Measurements from ENCODE around the gene CD320.
"Not testable (repeated sequence)": the region's sequence is repeated elsewhere in the genome, so short reads cannot be mapped to it uniquely, and the experiment has no call there.

Gene CD320

DNA sequence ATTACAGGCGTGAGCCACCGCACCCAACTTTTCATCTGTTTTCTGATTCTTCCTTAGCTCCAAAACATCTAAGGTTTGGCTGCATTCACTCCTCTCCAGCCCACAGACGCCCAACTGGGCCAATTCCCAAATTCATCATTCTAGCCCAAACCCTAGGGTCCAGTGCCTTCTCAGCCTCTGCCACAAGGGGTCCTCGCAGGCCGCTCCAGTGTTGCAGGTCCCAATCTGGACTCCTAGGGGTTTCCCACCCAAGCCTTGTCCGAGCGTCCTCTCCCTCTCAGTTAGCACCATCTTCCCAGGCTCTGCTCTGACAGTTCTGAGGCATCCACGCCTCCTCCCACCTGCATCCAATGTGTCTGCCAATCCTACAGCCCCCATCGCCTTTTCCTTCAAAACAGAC is 16.8 kb downstream of the CD320 start:
- not testable (repeated sequence) for H3K14ac ChIP-seq (ENCODE audit: low read length in 2 of 2); H3K18ac ChIP-seq (ENCODE audit: low read depth in 1 of 2, low read length in 2 of 2); H3K27ac ChIP-seq (ENCODE audit: low read length, poor library complexity, severe bottlenecking); H4K8ac ChIP-seq (ENCODE audit: low read length); H3K79me1 ChIP-seq (replicated peaks; ENCODE audit: low read length, poor library complexity, severe bottlenecking); H3K9ac ChIP-seq (ENCODE audit: low read length); H3K36me3 ChIP-seq (ENCODE audit: control insufficient read depth in 1 of 2, insufficient read depth in 2 of 2, low read depth in 1 of 2, low read length in 2 of 2); DNase-seq; H2AFZ ChIP-seq (ENCODE audit: low read depth, low read length); H3K4ac ChIP-seq (ENCODE audit: low read depth in 1 of 2, low read length in 2 of 2); H3K4me3 ChIP-seq (ENCODE audit: insufficient read depth in 1 of 2, low read depth in 1 of 2, low read length in 2 of 2); H3K9me3 ChIP-seq (ENCODE audit: control insufficient read depth, low read length); H4K91ac ChIP-seq (ENCODE audit: low read length); H2BK120ac ChIP-seq (ENCODE audit: low read depth, low read length); H3K4me1 ChIP-seq (ENCODE audit: control insufficient read depth, insufficient read depth, low read depth, low read length); H2BK12ac ChIP-seq (ENCODE audit: low read length in 2 of 2); H3K4me2 ChIP-seq (ENCODE audit: low read length, poor library complexity, severe bottlenecking); H3K23ac ChIP-seq (ENCODE audit: low read length in 2 of 2); H3K27me3 ChIP-seq (ENCODE audit: control insufficient read depth in 1 of 2, insufficient read depth in 1 of 2, low read length in 2 of 2); H2AK5ac ChIP-seq (ENCODE audit: low read length, severe bottlenecking); H2BK15ac ChIP-seq (ENCODE audit: low read depth, poor library complexity, severe bottlenecking); H2BK5ac ChIP-seq (ENCODE audit: low read depth, low read length, poor library complexity, severe bottlenecking)
- WGBS = no CpG with 5 or more reads among the region's 9 CpGs

DNA sequence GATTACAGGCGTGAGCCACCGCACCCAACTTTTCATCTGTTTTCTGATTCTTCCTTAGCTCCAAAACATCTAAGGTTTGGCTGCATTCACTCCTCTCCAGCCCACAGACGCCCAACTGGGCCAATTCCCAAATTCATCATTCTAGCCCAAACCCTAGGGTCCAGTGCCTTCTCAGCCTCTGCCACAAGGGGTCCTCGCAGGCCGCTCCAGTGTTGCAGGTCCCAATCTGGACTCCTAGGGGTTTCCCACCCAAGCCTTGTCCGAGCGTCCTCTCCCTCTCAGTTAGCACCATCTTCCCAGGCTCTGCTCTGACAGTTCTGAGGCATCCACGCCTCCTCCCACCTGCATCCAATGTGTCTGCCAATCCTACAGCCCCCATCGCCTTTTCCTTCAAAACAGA is 31.6 kb downstream of the CD320 start:
- not testable (repeated sequence) for H3K36me3 ChIP-seq (ENCODE audit: control insufficient read depth in 1 of 2, insufficient read depth in 2 of 2, low read depth in 1 of 2, low read length in 2 of 2); H3K27me3 ChIP-seq (ENCODE audit: control insufficient read depth in 1 of 2, insufficient read depth in 1 of 2, low read length in 2 of 2); H2BK12ac ChIP-seq (ENCODE audit: low read length in 2 of 2); H2BK120ac ChIP-seq (ENCODE audit: low read depth, low read length); H4K91ac ChIP-seq (ENCODE audit: low read length); H3K9ac ChIP-seq (ENCODE audit: low read length); H2AFZ ChIP-seq (ENCODE audit: low read depth, low read length); H3K4me2 ChIP-seq (ENCODE audit: low read length, poor library complexity, severe bottlenecking); H2AK5ac ChIP-seq (ENCODE audit: low read length, severe bottlenecking); H3K27ac ChIP-seq (ENCODE audit: low read length, poor library complexity, severe bottlenecking); H3K14ac ChIP-seq (ENCODE audit: low read length in 2 of 2); H2BK15ac ChIP-seq (ENCODE audit: low read depth, poor library complexity, severe bottlenecking); H3K23ac ChIP-seq (ENCODE audit: low read length in 2 of 2); H4K8ac ChIP-seq (ENCODE audit: low read length); DNase-seq; H3K4ac ChIP-seq (ENCODE audit: low read depth in 1 of 2, low read length in 2 of 2); H3K4me1 ChIP-seq (ENCODE audit: control insufficient read depth, insufficient read depth, low read depth, low read length); H2BK5ac ChIP-seq (ENCODE audit: low read depth, low read length, poor library complexity, severe bottlenecking); H3K4me3 ChIP-seq (ENCODE audit: insufficient read depth in 1 of 2, low read depth in 1 of 2, low read length in 2 of 2); H3K9me3 ChIP-seq (ENCODE audit: control insufficient read depth, low read length); H3K79me1 ChIP-seq (replicated peaks; ENCODE audit: low read length, poor library complexity, severe bottlenecking); H3K18ac ChIP-seq (ENCODE audit: low read depth in 1 of 2, low read length in 2 of 2)
- WGBS = no CpG with 5 or more reads among the region's 9 CpGs

DNA sequence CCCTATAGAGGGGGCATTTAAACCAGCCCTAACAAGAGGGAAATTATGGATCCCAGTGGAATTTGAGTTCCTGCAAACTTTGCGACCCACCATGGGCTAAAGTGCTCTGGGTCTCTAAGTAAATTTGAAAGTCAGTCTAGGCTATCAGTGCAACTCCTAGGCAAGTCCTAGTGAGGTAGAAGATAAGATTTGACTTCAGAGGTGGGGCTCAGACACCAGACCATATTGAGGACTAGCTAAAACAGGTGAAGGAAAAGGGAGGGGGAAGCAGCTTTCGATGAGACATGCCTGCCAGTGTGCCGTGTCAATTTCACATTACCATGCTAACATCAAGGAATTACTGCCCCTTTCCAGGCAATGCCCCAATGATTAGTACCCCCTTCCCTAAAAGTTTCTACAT is 38.4 kb downstream of the CD320 start:
- Histone ChIP-seq H3K4ac (ENCODE audit: low read depth in 1 of 2, low read length in 2 of 2) (no peak overlapping the region), H3K36me3 (ENCODE audit: control insufficient read depth in 1 of 2, insufficient read depth in 2 of 2, low read depth in 1 of 2, low read length in 2 of 2) (no peaks in the 10 kb centered on the region), H3K14ac (ENCODE audit: low read length in 2 of 2) (no peak overlapping the region), H3K9ac (ENCODE audit: low read length) (no peak overlapping the region), H3K18ac (ENCODE audit: low read depth in 1 of 2, low read length in 2 of 2) (no peak overlapping the region), H4K91ac (ENCODE audit: low read length) (no peak overlapping the region), H3K4me1 (ENCODE audit: control insufficient read depth, insufficient read depth, low read depth, low read length) (peaks cover 6% of the 10 kb centered on the region), H2BK120ac (ENCODE audit: low read depth, low read length) (no peak overlapping the region), H2BK15ac (ENCODE audit: low read depth, poor library complexity, severe bottlenecking) (no peak overlapping the region), H3K79me1 (replicated peaks; ENCODE audit: low read length, poor library complexity, severe bottlenecking) (no peaks in the 10 kb centered on the region), H2BK12ac (ENCODE audit: low read length in 2 of 2) (no peak overlapping the region), H2AK5ac (ENCODE audit: low read length, severe bottlenecking) (no peak overlapping the region), H3K23ac (ENCODE audit: low read length in 2 of 2) (no peak overlapping the region), H4K8ac (ENCODE audit: low read length) (no peak overlapping the region), H3K9me3 (ENCODE audit: control insufficient read depth, low read length) (no peaks in the 10 kb centered on the region), H3K4me2 (ENCODE audit: low read length, poor library complexity, severe bottlenecking) (no peak overlapping the region), H2AFZ (ENCODE audit: low read depth, low read length) (no peak overlapping the region), H3K27me3 (ENCODE audit: control insufficient read depth in 1 of 2, insufficient read depth in 1 of 2, low read length in 2 of 2) (peaks cover 0 to 8% of the 10 kb centered on the region in 2 experiments), H2BK5ac (ENCODE audit: low read depth, low read length, poor library complexity, severe bottlenecking) (no peak overlapping the region), H3K27ac (ENCODE audit: low read length, poor library complexity, severe bottlenecking) (no peak overlapping the region), H3K4me3 (ENCODE audit: insufficient read depth in 1 of 2, low read depth in 1 of 2, low read length in 2 of 2) (no peak overlapping the region)
- no peak for DNase-seq
- WGBS = 94% methylated on average over 3 of the region's 3 CpGs

DNA sequence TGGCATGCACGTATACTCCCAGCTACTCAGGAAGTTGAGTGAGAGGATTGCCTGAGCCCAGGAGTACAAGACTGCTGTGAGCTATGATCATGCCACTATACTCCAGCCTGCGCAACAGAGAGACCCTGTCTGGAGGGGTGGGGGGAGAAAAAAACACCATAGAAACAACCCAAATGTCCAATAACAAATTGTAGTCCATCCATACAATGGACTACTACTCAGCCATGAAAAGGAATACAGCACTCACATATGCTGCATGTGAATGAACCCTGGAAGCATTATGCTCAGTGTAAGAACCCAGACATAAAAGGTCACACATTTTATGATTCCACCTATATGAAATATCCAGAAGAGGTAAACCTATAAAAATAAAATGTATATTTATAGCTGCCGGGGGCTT is 42.3 kb downstream of the CD320 start:
- Histone ChIP-seq H3K36me3 (ENCODE audit: control insufficient read depth in 1 of 2, insufficient read depth in 2 of 2, low read depth in 1 of 2, low read length in 2 of 2) (peaks cover 0 to 8% of the 10 kb centered on the region in 2 experiments), H2BK5ac (ENCODE audit: low read depth, low read length, poor library complexity, severe bottlenecking) (no peak overlapping the region), H3K27me3 (ENCODE audit: control insufficient read depth in 1 of 2, insufficient read depth in 1 of 2, low read length in 2 of 2) (peaks cover 0 to 8% of the 10 kb centered on the region in 2 experiments), H4K8ac (ENCODE audit: low read length) (no peak overlapping the region), H2BK15ac (ENCODE audit: low read depth, poor library complexity, severe bottlenecking) (no peak overlapping the region), H3K9ac (ENCODE audit: low read length) (no peak overlapping the region), H2AFZ (ENCODE audit: low read depth, low read length) (no peak overlapping the region), H2AK5ac (ENCODE audit: low read length, severe bottlenecking) (no peak overlapping the region), H3K4me2 (ENCODE audit: low read length, poor library complexity, severe bottlenecking) (no peak overlapping the region), H3K4ac (ENCODE audit: low read depth in 1 of 2, low read length in 2 of 2) (no peak overlapping the region), H3K4me3 (ENCODE audit: insufficient read depth in 1 of 2, low read depth in 1 of 2, low read length in 2 of 2) (no peak overlapping the region), H4K91ac (ENCODE audit: low read length) (no peak overlapping the region), H3K9me3 (ENCODE audit: control insufficient read depth, low read length) (no peaks in the 10 kb centered on the region), H3K18ac (ENCODE audit: low read depth in 1 of 2, low read length in 2 of 2) (no peak overlapping the region), H3K14ac (ENCODE audit: low read length in 2 of 2) (no peak overlapping the region), H2BK12ac (ENCODE audit: low read length in 2 of 2) (no peak overlapping the region), H3K4me1 (ENCODE audit: control insufficient read depth, insufficient read depth, low read depth, low read length) (peaks cover 6% of the 10 kb centered on the region), H3K27ac (ENCODE audit: low read length, poor library complexity, severe bottlenecking) (no peak overlapping the region), H2BK120ac (ENCODE audit: low read depth, low read length) (no peak overlapping the region), H3K79me1 (replicated peaks; ENCODE audit: low read length, poor library complexity, severe bottlenecking) (no peaks in the 10 kb centered on the region), H3K23ac (ENCODE audit: low read length in 2 of 2) (no peak overlapping the region)
- WGBS = 76% methylated on average over 2 of the region's 3 CpGs
- DNase-seq = no peak
